Measurements from ENCODE around the gene ADPRHL1. TPM values are rescaled to one million over a fixed set of nuclear protein-coding genes. Genes with fewer than 3 reads are reported as not detected.

Gene ADPRHL1
- total and polyA plus RNA-seq, 2 donors (not counting 1 experiment from before 2014, with no cell fraction given): 0.28 to 1.3 TPM

GRCh38 chr13:113460599-113460998, 7.3 kb upstream of the ADPRHL1 start:
- no peaks in the 10 kb centered on the region for H3K9me3 Mint-ChIP-seq (ENCODE audit: insufficient read depth)
- H3K27ac Mint-ChIP-seq: no peak overlapping the region
- no peaks in the 10 kb centered on the region for H3K27me3 Mint-ChIP-seq
- no peak overlapping the region for H2AFZ ChIP-seq (ENCODE audit: insufficient read depth, low read depth, low read length, poor library complexity, severe bottlenecking)
- intact Hi-C loops (cut with micrococcal nuclease): no loop called here
- H3K9ac ChIP-seq (ENCODE audit: low read length): no peak overlapping the region
- H3K4me1 Mint-ChIP-seq: no peaks in the 10 kb centered on the region
- no peak overlapping the region for H3K27ac ChIP-seq (ENCODE audit: low read length in 2 of 2)
- DNase-seq: no peak
- H3K4me1 ChIP-seq (ENCODE audit: control insufficient read depth in 2 of 2, insufficient read depth in 2 of 2, low read length in 2 of 2): no peaks in the 10 kb centered on the region
- no peak overlapping the region for H3K4me2 ChIP-seq (replicated peaks; ENCODE audit: low read depth, low read length, poor library complexity, severe bottlenecking)
- TF ChIP-seq EZH2 (IDR thresholded peaks at IDR 0.05; ENCODE audit: borderline replicate concordance, insufficient read depth, low read depth, low read length, poor library complexity, severe bottlenecking): no peak
- no peak for TF ChIP-seq CTCF (IDR thresholded peaks at IDR 0.05)
- no peaks in the 10 kb centered on the region for H4K20me1 ChIP-seq (ENCODE audit: control insufficient read depth, insufficient read depth, low read length, poor library complexity, severe bottlenecking)
- H3K27me3 ChIP-seq (replicated peaks in 1 of 4; ENCODE audit: control extremely low read depth in 1 of 4, control insufficient read depth in 3 of 4, insufficient read depth in 4 of 4, low read length in 3 of 4): no peaks in the 10 kb centered on the region
- CTCF ChIA-PET: no interaction called here
- peaks cover 0 to 35% of the 10 kb centered on the region in 2 experiments for H3K36me3 ChIP-seq (replicated peaks in 1 of 2; ENCODE audit: control extremely low read depth in 1 of 2, control insufficient read depth in 1 of 2, extremely low read depth in 1 of 2, insufficient read depth in 2 of 2, low read length in 1 of 2)
- no peak overlapping the region for H3K4me3 Mint-ChIP-seq
- 97% methylated on average over 11 of the region's 14 CpGs for WGBS (ENCODE audit: insufficient coverage)
- ATAC-seq (ENCODE audit: low read depth): no peak
- no peaks in the 10 kb centered on the region for H3K9me3 ChIP-seq (ENCODE audit: control extremely low read depth in 1 of 3, control insufficient read depth in 2 of 3, insufficient read depth in 1 of 3, low read length in 2 of 3)
- H3K4me3 ChIP-seq (ENCODE audit: control extremely low read depth in 1 of 5, extremely low read depth in 1 of 5, insufficient read depth in 1 of 5, low read depth in 2 of 5, low read length in 4 of 5): no peak overlapping the region
- POLR2A ChIA-PET: no interaction called here
- H3K79me2 ChIP-seq (ENCODE audit: control insufficient read depth, insufficient read depth, low read length): no peaks in the 10 kb centered on the region

- Mint-ChIP-seq H3K27me3 (no peaks in the 10 kb centered on the region), H3K27ac (no peak overlapping the region), H3K9me3 (ENCODE audit: insufficient read depth) (no peaks in the 10 kb centered on the region), H3K4me1 (no peaks in the 10 kb centered on the region), H3K4me3 (no peak overlapping the region)
- H3K4me1 ChIP-seq (ENCODE audit: control insufficient read depth in 2 of 2, insufficient read depth in 2 of 2, low read length in 2 of 2): no peaks in the 10 kb centered on the region
- peaks cover 0 to 35% of the 10 kb centered on the region in 2 experiments for H3K36me3 ChIP-seq (replicated peaks in 1 of 2; ENCODE audit: control extremely low read depth in 1 of 2, control insufficient read depth in 1 of 2, extremely low read depth in 1 of 2, insufficient read depth in 2 of 2, low read length in 1 of 2)
- H3K9ac ChIP-seq (ENCODE audit: low read length): no peak overlapping the region
- intact Hi-C loops (cut with micrococcal nuclease): no loop called here
- no peaks in the 10 kb centered on the region for H3K27me3 ChIP-seq (replicated peaks in 1 of 4; ENCODE audit: control extremely low read depth in 1 of 4, control insufficient read depth in 3 of 4, insufficient read depth in 4 of 4, low read length in 3 of 4)
- POLR2A ChIA-PET: no interaction called here
- CTCF ChIA-PET: interaction anchor here (1.3 kb wide), 1 partner anchor 9 kb away, joined by 3 read pairs; no protein-coding TSS in a partner anchor
- H3K4me3 ChIP-seq (ENCODE audit: control extremely low read depth in 1 of 5, extremely low read depth in 1 of 5, insufficient read depth in 1 of 5, low read depth in 2 of 5, low read length in 4 of 5): no peak overlapping the region
- no peak for TF ChIP-seq EZH2 (IDR thresholded peaks at IDR 0.05; ENCODE audit: borderline replicate concordance, insufficient read depth, low read depth, low read length, poor library complexity, severe bottlenecking)
- DNase-seq (no peak), ATAC-seq (ENCODE audit: low read depth) (no peak)
- no peaks in the 10 kb centered on the region for H4K20me1 ChIP-seq (ENCODE audit: control insufficient read depth, insufficient read depth, low read length, poor library complexity, severe bottlenecking)
- H3K79me2 ChIP-seq (ENCODE audit: control insufficient read depth, insufficient read depth, low read length): no peaks in the 10 kb centered on the region
- no peaks in the 10 kb centered on the region for H3K9me3 ChIP-seq (ENCODE audit: control extremely low read depth in 1 of 3, control insufficient read depth in 2 of 3, insufficient read depth in 1 of 3, low read length in 2 of 3)
- WGBS (ENCODE audit: insufficient coverage): 98% methylated on average over 14 of the region's 14 CpGs
- no peak overlapping the region for H3K4me2 ChIP-seq (replicated peaks; ENCODE audit: low read depth, low read length, poor library complexity, severe bottlenecking)
- H3K27ac ChIP-seq (ENCODE audit: low read length in 2 of 2): no peak overlapping the region
- no peak overlapping the region for H2AFZ ChIP-seq (ENCODE audit: insufficient read depth, low read depth, low read length, poor library complexity, severe bottlenecking)
Measured at GRCh38 chr13:113460064-113460555, 6.8 kb upstream of the ADPRHL1 start.
